Lower lobe of right lung (tissue), 2 donors: ENCODE measurements around the gene FAM53B. TPM values are rescaled to one million over a fixed set of nuclear protein-coding genes. Genes with fewer than 3 reads are reported as not detected.

Experiments
- ATAC-seq, 2 donors: fragments of 200-7000 bp; cut with Tn5 transposase; one replicate each; pipeline ENCODE4 v1.9.1; 2020 to 2022; ENCODE audit warnings: mild to moderate bottlenecking in 2 of 2, moderate library complexity in 2 of 2
- DNase-seq: peaks from one replicate; pipeline ENCODE4 v3.0.0-alpha.2; 2020
- H3K27ac ChIP-seq: fragments of 200-600 bp; one replicate; pipeline ENCODE4 v1.8.0; 2022
- H3K27me3 ChIP-seq: fragments of 200-600 bp; one replicate; pipeline ENCODE4 v1.8.0; 2022; ENCODE audit warnings: low read depth
- H3K36me3 ChIP-seq: fragments of 200-600 bp; one replicate; pipeline ENCODE4 v1.8.0; 2022; ENCODE audit warnings: mild to moderate bottlenecking
- H3K4me1 ChIP-seq: fragments of 200-600 bp; one replicate; pipeline ENCODE4 v1.8.0; 2022
- H3K4me3 ChIP-seq: fragments of 200-600 bp; one replicate; pipeline ENCODE4 v1.8.0; 2022; ENCODE audit warnings: mild to moderate bottlenecking
- H3K9me3 ChIP-seq: fragments of 200-600 bp; one replicate; pipeline ENCODE4 v1.8.0; 2022
- intact Hi-C: fragments of 100-400 bp; cut with DNase I; formaldehyde crosslinking; loops from one replicate; pipeline ENCODE4 v1.11.0; 2022
- total RNA-seq: library from RNA; stranded (reverse); fragmentation: NEBNext Ultra II Directional; extraction: Animal tissue kit (Norgen Biotek cat#: 25700); gene quantifications from one replicate; pipeline ENCODE4 v1.2.1, GENCODE V29; 2021
- TF ChIP-seq, protein P1 (sequence below): fragments of 200-600 bp; IDR thresholded peaks from one replicate; pipeline ENCODE4 v1.8.0; 2022; ENCODE audit warnings: antibody characterized with exemption, mild to moderate bottlenecking
- donor health status: DM: no; HTN: yes; CAD: no; lungs with severe emphysema.

Gene FAM53B
- total RNA-seq, 1 donor from 2014 or later: 40.7 TPM

DNA sequence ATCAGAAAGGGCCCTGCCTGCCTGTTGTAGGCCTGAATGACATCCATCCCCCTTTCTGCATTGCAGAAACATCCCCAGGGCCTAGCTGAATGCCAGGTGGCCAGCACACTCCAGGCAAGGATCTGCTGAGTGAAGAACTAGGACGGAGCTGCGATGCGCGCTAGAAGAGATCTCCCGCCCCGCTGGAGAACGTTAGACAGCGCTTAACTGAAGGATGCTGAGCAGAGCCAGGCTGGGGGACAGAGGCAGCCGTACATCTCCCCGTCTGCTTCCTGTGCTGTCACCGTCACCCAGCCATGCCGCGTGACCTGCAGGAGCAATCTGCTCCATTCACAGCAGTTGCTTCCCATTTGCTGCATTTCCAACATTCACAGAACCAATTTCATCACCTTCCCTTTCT lies 73.3 kb downstream of the FAM53B start:
- H3K4me1 ChIP-seq: peaks cover 96% of the 10 kb centered on the region
- DNase-seq (peak; percentile 80), ATAC-seq (peak; percentile 18 to 36)
- H3K4me3 ChIP-seq: no peak overlapping the region
- intact Hi-C loops: no loop called here
- TF ChIP-seq, protein P1, sequence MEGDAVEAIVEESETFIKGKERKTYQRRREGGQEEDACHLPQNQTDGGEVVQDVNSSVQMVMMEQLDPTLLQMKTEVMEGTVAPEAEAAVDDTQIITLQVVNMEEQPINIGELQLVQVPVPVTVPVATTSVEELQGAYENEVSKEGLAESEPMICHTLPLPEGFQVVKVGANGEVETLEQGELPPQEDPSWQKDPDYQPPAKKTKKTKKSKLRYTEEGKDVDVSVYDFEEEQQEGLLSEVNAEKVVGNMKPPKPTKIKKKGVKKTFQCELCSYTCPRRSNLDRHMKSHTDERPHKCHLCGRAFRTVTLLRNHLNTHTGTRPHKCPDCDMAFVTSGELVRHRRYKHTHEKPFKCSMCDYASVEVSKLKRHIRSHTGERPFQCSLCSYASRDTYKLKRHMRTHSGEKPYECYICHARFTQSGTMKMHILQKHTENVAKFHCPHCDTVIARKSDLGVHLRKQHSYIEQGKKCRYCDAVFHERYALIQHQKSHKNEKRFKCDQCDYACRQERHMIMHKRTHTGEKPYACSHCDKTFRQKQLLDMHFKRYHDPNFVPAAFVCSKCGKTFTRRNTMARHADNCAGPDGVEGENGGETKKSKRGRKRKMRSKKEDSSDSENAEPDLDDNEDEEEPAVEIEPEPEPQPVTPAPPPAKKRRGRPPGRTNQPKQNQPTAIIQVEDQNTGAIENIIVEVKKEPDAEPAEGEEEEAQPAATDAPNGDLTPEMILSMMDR: no peak
- no peaks in the 10 kb centered on the region for H3K9me3 ChIP-seq
- peak overlapping the region; percentile 53 for H3K27ac ChIP-seq
- peaks cover 6% of the 10 kb centered on the region for H3K36me3 ChIP-seq
- no peaks in the 10 kb centered on the region for H3K27me3 ChIP-seq

DNA sequence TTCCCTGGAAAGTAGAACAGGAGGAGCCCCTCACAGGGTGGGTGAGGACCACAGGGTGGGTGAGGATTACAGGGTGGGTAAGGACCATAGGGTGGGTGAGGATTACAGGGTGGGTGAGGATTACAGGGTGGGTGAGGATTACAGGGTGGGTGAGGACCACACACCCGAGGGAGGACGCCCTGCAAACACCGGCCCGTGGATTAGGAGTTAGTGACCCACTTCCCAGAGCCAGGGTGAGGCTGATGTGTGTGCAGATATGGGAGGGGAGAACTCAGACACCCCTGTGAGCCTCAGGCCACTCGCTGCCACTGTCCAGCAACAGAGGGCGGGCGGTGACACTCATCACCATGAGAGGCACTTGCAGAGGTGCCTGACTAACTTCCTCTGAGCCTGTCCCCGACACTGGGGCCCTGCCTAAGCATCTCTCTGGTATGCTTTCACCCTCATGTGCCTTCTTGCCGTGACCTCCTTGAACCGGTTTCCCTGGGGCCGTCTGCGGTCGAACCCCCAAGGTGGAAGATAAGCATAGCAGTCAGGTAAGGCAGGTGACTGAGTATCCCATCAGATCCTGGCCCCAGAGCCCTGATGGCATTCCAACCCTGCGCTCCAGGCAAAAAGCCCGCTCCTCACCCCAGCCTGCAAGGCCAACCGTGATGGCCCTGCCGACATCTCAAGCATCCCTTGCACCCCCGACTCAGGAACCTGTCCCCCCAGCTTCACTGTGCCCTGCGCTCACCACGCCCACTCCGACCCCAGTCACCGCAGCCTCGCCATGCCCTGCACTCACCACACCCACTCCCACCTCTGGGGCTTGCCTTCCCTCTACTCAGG lies 74.1 kb downstream of the FAM53B start:
- intact Hi-C loops: no loop called here
- ATAC-seq: peak in 1 of 2 donors; percentile 44
- H3K4me1 ChIP-seq: peaks cover 92% of the 10 kb centered on the region

DNA sequence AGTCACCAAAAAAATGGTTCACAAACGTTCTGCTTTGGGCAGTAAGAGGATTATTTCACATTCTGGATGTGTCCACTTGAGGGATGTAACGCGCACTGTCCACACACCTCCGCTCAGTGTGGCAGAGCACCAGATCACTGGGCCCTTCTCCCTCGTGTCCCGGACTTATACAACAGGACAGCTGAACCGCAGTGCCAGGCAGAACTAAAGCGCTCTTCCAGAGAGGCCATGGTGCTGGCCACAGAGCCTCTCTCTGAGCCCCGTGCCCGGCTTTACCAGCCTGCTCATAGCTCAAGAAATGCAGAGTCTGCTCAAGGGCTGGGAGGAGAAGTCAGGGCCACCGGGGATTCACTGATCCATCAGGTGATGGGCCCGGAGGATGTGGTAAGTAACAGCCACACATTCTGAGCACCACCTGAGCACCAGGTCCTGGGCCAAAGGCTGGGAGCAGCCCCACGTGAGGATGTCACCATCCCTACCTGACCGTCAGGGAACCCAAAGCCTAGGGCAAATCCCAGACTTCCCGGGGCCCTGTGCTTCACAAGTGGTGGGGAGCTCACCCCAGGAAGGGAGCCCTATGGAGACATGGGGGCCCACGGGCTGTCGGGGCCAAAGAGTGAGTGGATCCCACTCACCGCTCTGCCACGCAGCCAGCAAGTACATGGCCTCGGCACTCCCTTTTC lies 74.9 kb downstream of the FAM53B start:
- H3K9me3 ChIP-seq: no peaks in the 10 kb centered on the region
- no peak for ATAC-seq
- H3K4me3 ChIP-seq: no peak overlapping the region
- H3K27me3 ChIP-seq: no peaks in the 10 kb centered on the region
- no peak for DNase-seq
- H3K27ac ChIP-seq: peak overlapping the region; percentile 32
- intact Hi-C loops: no loop called here
- peaks cover 6% of the 10 kb centered on the region for H3K36me3 ChIP-seq
- peaks cover 84% of the 10 kb centered on the region for H3K4me1 ChIP-seq
- TF ChIP-seq, protein P1: no peak

More for the DNA sequence above, 74.1 kb downstream of the FAM53B start:
- H3K27me3 ChIP-seq: no peaks in the 10 kb centered on the region
- peak; percentile 31 for DNase-seq
- H3K4me3 ChIP-seq: no peak overlapping the region
- H3K36me3 ChIP-seq: peaks cover 6% of the 10 kb centered on the region
- TF ChIP-seq, protein P1: no peak
- H3K9me3 ChIP-seq: no peaks in the 10 kb centered on the region
- peak overlapping the region; percentile 53 for H3K27ac ChIP-seq

DNA sequence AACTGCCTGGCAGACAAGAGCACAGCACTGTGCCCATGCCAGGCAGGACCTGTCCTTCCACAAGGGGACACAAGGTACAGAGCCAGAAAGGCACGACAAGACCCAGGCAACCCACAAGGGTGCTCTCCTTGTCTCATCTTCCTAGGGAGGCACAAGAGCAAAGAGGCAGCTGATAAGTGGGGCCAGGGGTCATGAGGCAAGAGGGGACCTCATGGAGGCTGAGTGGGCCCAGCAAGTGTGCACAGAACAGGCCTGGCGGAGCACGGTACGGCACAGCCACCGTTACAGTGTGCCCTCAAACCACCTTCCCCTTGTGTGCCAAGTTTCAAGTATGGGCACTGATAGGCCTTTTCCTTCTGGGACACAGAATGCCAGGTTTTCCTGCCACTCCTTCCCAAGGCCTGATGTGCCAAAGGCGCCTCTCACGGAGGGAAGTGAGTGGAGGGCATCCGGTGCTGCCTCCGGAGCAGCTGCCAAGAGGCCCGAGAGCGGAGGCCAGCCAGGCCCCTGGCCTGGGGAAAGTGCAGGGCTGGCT lies 75.6 kb downstream of the FAM53B start:
- peaks cover 8% of the 10 kb centered on the region for H3K36me3 ChIP-seq
- H3K4me3 ChIP-seq: no peak overlapping the region
- H3K4me1 ChIP-seq: peaks cover 77% of the 10 kb centered on the region
- peak in 1 of 2 donors; percentile 28 for ATAC-seq
- TF ChIP-seq, protein P1: no peak
- DNase-seq: peak; percentile 44
- H3K27ac ChIP-seq: peak overlapping the region; percentile 32
- intact Hi-C loops: no loop called here
- H3K27me3 ChIP-seq: no peaks in the 10 kb centered on the region
- no peaks in the 10 kb centered on the region for H3K9me3 ChIP-seq

DNA sequence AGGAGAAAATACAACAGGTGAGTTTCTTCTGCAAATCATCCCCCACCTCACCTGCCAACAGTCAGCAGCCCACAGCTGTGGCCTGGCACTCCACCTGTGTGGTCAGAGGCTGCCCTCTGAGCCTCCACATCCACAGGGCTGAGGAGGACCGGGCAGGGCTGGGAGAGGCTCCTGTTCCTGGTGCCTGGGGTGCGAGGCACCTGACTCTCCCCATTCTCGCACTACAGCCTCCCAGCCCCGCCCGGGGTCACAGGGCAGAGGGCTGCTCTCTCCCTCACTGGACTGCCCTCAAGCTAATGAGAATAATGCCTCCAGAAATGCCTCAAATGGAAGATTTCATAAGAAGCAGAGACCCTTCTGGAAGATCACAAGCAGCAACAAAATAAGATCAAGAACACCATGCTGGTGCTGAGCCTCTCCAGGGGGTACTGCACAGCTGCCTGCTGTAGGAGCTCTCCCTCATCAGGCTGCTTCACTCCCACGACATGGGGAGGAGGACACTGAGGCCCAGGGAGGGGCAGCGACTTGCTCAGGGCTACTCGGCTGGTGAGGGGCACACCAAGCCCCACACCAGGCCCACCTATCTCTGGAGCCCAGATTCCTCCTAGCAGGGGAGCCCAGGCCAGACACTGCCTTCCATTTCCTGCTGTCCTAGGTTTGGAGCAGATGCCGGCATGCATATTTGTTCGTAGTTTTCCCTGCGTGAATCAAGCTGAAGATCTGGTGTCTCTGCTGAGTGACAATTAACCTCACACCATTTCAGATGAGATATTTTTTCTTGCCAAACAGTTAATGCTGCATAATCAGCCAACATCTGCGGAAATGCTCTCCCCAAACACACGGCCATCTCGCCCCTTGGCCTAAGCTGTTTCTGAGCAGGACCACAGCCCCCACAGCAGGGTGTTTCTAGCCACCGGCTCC lies 76.5 kb downstream of the FAM53B start:
- DNase-seq: peak; percentile 33
- TF ChIP-seq, protein P1: no peak
- Histone ChIP-seq H3K27me3 (no peaks in the 10 kb centered on the region), H3K36me3 (peaks cover 8% of the 10 kb centered on the region), H3K4me1 (peaks cover 68% of the 10 kb centered on the region), H3K4me3 (no peak overlapping the region), H3K27ac (peak overlapping the region; percentile 32), H3K9me3 (no peaks in the 10 kb centered on the region)
- ATAC-seq: no peak
- intact Hi-C loops: no loop called here
